Left cardiac atrium (tissue), 4 donors: ENCODE measurements around the gene IL3. TPM values are rescaled to one million over a fixed set of nuclear protein-coding genes. Genes with fewer than 3 reads are reported as not detected.

Experiments used
- ATAC-seq, 2 donors: fragments of 200-7000 bp; cut with Tn5 transposase; one replicate each; pipeline ENCODE4 v1.9.1; 2020; ENCODE audit warnings: mild to moderate bottlenecking in 2 of 2, moderate library complexity in 2 of 2
- DNase-seq: peaks from one replicate; pipeline ENCODE4 v3.0.0-alpha.2; 2020
- intact Hi-C, 2 donors: fragments of 100-400 bp; cut with DNase I; formaldehyde crosslinking; loops; one replicate each; pipeline versions ENCODE4 v1.14.1 to v1.15.1; 2022 to 2023
- total RNA-seq, 2 donors: library from RNA; stranded (reverse); fragmentation: NEBNext Ultra II Directional; extraction: Animal tissue kit (Norgen Biotek cat#: 25700); gene quantifications; one replicate each; pipeline ENCODE4 v1.2.1, GENCODE V29; 2021
- donor health status: DM: no; HTN: yes; CAD: no.
- donor health status: DM: no; HTN: yes; CAD: no; lungs with severe emphysema.
- donor health status: DM: yes; HTN: yes; CAD: no.
- donor health status: Dilated cardiomyopathy.

The IL3 gene
- total RNA-seq, 2 donors from 2014 or later: not detected

GRCh38 chr5:132024789-132025402 is 35.6 kb upstream of the IL3 start:
- intact Hi-C loops: no loop called here
- DNase-seq: no peak
- ATAC-seq: no peak

GRCh38 chr5:132025403-132025971 is 35.0 kb upstream of the IL3 start:
- intact Hi-C loops: no loop called here
- no peak for DNase-seq
- no peak for ATAC-seq

- intact Hi-C loops: no loop called here
- DNase-seq (no peak), ATAC-seq (no peak)
Observed at GRCh38 chr5:132026516-132027008, 33.9 kb upstream of the IL3 start.

DNA sequence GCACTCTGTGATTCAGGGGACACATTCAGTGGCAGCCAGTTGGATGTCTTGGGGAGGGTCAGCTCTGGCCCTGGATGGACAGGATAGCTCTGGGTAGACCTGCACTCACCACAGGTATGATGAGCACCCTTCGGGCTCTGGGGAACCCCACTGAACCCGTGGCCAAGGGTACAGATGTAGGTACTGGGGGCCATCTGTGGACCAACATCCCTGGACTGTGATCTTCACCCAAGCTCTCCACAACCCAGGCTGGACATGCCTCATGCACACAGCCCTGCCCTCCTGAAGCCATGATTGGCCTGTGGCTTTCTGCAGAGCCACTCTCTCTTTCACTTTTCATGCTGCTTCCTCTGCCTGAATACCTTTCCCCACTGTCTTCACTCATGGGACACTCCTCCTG is 33.4 kb upstream of the IL3 start:
- ATAC-seq (peak in 1 of 2 donors; percentile 14), DNase-seq (no peak)
- intact Hi-C loops: no loop called here

DNA sequence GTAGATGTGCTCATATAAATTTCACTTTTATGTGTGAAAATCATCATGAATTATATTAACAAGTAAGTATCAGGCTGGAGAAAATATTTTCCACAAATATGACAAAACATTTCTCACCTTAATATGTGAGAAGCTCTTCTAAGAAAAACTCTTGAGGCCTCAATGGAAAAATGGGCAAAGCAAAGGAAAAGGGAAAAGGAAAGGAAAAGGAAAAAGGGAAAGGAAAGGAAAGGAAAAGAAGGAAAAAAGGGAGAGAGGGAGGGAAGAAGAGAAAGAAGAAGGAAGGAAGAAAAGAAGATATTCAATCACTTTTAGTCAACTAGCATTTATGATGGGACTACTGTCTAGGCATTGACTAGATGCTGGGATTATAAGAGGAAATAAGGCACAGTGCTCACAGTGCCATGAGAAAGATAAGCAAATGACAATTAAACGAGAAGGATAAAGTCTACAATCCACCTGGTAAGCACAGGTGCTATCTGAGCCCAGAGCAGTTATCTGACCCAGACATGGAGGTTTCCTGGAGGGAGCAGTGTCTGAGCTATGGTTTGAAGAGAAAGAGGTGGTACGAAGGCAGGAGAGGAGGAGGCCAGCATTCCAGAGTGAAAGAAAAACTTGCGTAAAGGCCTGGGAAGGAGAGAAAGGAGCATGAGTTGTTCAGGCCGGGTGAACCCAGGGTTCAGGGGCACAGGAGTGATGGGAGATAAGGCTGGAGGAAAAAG is 30.7 kb upstream of the IL3 start:
- DNase-seq: no peak
- no peak for ATAC-seq
- intact Hi-C loops: no loop called here

GRCh38 chr5:132030610-132031009 is 29.8 kb upstream of the IL3 start:
- intact Hi-C loops: no loop called here
- no peak for DNase-seq
- ATAC-seq: no peak

GRCh38 chr5:132032196-132032595 is 28.3 kb upstream of the IL3 start:
- intact Hi-C loops: no loop called here
- no peak for DNase-seq
- no peak for ATAC-seq

GRCh38 chr5:132033122-132033521 is 27.3 kb upstream of the IL3 start:
- ATAC-seq (no peak), DNase-seq (no peak)
- intact Hi-C loops: no loop called here

DNA sequence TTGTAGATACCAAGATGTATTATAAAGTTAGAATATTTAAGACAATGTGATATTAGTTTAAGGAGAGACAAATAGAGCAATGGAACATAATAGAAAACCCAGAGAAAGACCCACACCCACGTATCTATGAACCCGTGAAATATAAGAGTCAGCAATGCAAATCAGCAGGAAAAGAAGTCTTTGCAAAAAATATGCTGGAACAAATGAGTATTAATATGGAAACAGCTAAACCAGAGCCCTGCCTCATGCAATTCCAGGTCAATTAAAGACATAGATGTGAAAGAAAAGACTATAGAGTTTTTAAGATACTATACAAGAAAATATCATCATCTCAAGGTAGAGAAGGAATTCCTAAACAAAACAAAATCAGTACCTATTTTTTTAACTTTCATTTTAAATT is 23.1 kb upstream of the IL3 start:
- ATAC-seq: no peak
- DNase-seq: no peak
- intact Hi-C loops: no loop called here

- intact Hi-C loops: no loop called here
- no peak for ATAC-seq
- no peak for DNase-seq
Observed at GRCh38 chr5:132044207-132044606, 16.2 kb upstream of the IL3 start.

DNA sequence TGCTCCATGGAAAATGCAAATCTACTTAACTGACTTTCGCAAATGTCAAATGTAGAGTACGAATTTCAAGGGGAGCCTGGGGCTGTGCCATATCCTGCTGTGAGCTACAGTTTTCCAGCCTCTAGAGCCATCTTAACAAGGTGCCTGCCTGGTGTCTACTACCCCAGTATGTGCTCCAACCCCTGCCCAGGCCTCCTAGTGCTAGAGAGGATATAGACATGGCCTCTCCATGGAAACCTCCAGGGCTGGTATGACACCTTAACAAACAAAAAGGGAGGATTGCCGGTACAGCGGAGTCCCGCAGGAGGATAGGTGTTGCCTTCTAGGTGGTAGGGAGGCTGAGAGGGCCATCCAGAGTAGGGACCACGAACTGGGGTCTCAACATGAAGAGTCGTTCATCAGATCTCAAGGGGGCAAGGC is 13.6 kb upstream of the IL3 start:
- intact Hi-C loops: no loop called here
- DNase-seq (no peak), ATAC-seq (no peak)

GRCh38 chr5:132049093-132049492 is 11.4 kb upstream of the IL3 start:
- intact Hi-C loops: no loop called here
- ATAC-seq: no peak
- DNase-seq: no peak

GRCh38 chr5:132049559-132049958 is 10.9 kb upstream of the IL3 start:
- ATAC-seq (no peak), DNase-seq (no peak)
- intact Hi-C loops: no loop called here

DNA sequence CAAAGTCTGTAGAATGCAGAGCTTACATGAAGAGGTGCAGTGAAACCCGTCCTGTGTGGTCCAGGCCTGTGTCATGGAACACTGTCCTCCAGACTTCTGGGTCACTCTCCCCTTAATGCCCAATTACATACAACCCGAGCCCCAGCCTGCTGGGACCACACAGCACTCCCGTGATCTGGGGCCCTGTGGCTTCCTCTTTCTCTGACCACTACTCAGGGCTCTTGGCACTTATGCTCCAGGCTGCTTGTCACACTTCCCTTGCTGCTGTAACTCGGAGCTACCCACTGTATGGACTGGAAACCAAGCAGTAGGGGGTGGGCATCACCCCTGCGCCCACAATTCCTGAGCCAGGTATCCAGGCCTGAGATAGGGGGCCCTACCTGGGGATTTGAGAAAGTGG is 10.3 kb upstream of the IL3 start:
- DNase-seq (no peak), ATAC-seq (peak; percentile 23 to 51)
- intact Hi-C loops: no loop called here

- intact Hi-C loops: no loop called here
- no peak for ATAC-seq
- no peak for DNase-seq
Observed at GRCh38 chr5:132050661-132051552, 9.5 kb upstream of the IL3 start.

DNA sequence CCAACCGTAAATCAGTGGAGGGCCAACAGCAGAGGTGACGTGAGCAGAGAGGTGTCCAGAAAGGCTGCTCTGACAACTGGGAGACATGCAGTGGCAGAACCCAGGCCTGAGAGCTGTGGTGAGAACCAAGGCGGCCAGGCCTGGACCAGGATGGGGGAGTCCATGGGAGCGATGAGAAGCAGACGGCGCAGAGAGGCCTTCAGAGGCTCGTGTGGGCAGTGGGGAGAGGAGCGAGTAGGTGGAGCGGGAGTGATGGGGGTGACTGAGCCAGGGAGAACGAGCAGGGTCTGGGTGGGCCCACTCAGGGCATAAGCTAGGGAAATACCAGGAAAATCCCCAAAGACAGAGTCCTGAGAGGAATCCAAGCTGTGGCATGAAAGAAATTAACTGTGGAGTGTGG is 7.9 kb upstream of the IL3 start:
- no peak for ATAC-seq
- intact Hi-C loops: no loop called here
- no peak for DNase-seq

DNA sequence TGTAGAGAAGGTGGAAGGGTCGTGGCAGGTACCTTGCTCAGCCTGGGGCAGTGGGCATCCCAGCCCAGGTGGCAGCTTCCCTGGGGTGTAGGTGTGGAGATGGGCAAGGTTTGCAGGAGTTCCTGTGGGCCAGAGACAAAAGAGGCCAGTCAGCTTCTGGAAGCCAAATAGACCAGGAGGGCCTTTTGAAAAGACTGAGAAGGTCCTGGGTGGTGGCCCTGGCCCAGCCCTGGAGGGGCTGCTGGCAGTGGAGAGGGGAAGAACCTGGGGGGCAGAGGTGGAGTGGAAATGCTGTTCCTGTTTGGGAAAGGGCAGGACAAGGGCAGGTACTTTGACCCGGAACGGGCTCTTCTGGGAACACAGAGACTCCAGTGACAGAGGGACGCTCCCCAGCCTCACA is 7.0 kb upstream of the IL3 start:
- DNase-seq (no peak), ATAC-seq (no peak)
- intact Hi-C loops: no loop called here

GRCh38 chr5:132054031-132054696 is 6.3 kb upstream of the IL3 start:
- ATAC-seq: no peak
- DNase-seq: no peak
- intact Hi-C loops: no loop called here

- DNase-seq: no peak
- no peak for ATAC-seq
- intact Hi-C loops: no loop called here
Observed at GRCh38 chr5:132054697-132055440, 5.6 kb upstream of the IL3 start.
